NCI-H526 treated with DMSO at 0.1 percent for 48 hours (cell line): ENCODE data around the gene CFAP92.
"Not testable (repeated sequence)": the region's sequence is repeated elsewhere in the genome, so short reads cannot be mapped to it uniquely, and the experiment has no call there.

Experiments
- DNase-seq: peaks from one replicate; lab custom pipeline; 2025; lab: John Stamatoyannopoulos, UW

The CFAP92 gene

DNA sequence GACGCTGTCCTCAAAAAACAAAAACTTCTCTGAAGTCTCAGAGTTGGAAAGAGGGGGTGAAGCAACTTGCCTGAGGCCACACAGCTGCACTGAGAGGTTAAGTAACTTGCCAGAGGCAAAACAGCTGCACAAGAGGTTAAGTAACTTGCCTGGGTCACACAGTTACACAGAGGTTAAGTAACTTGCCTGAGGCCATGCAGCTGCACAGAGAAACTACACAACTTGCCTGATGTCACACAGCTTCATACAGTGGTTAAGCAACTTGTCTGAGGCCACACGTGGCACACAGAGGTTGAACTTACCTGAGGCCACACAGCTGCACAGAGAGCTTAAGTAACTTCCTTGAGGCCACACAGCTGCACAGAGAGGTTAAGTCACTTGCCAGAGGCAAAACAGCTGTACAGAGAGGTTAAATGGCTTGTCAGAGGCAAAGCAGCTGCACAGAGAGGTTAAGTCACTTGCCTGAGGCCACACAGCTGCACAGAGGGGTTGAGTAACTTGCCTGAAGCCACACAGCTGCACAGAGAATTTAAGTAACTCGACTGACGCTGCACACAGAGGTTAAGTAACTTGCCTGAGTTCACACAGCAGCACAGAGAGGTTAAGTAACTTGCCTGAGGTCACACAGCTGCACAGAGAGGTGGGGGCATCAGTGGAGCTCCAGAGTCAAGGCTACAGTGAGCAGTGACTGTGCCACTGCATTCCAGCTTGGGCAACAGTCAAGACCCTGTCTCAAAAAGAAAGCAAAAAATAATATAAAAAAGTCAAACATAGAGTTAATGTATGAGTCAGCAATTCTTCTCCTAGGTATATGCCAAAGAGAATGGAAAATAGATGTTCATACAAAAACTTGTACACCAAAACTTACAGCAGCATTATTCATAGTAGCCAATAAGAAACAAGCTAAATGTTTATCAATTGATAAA lies 126.4 kb downstream of the CFAP92 start:
- DNase-seq = no peak

DNA sequence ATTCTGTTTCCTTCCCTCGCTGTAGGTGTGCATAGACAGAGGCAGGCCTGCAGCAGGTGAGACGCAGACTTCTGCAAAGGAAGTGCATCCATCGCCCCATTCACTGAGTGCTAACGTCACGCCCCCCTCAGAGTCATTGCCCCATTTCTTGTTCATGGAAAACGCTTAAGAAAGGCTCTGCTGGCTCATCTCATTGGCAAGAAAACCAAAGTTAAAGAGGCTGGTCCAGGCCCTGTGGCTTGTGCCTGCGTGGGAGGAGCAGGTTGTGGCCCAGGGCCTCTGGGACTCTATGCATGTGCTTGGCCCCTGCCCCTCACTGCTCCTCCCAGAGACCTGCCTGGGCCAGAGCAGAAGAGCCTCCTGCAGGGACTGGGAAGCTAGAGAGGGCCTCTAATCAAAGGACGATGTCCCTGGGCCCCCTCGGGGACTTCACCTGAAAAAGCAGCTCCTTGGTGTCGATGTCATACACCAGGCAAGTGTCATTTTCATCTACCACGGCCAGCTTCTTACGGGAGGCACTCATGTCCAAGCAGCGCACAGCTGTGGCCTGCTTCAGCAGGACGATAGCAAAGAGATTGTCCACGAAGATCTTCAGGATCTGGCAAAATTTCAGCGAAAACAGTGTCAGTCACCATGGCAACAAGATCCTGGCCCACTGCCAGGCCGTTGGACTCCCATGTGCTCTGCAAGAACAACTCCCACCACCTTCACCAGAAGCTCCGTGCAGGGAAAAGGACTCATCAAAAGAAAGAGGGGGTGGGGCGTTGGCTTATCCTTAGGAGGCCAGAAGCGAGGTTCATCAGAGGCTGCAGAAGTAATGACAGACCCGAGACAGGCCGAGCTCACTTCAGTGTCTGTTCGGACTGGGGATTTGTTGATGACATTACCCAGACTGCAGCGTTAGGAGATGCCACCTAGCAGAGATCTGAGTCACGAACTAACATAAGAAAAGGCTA lies 128.7 kb downstream of the CFAP92 start:
- not testable (repeated sequence) for DNase-seq

DNA sequence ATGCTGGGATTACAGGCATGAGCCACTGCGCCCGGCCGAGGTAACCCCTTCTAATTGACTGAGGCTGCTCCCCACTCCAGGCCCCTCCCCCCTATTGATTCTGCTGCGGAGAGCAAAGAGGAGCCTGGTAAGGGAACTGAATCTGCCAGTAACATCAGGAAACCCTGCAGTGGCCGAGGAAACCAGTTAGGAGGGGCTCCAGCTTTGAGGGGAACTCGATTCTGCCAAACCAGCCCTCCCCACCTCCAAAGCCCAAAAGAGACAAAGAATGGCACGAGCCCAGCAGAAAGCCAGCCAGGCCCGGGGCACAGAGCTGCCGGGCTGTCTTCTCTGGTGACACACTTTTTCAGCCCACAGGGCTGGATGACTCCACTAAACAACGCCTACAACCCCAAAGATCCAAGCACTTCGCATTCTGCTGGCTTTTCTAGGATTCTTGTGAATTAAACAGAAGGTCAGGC lies 129.5 kb downstream of the CFAP92 start:
- no peak for DNase-seq

DNA sequence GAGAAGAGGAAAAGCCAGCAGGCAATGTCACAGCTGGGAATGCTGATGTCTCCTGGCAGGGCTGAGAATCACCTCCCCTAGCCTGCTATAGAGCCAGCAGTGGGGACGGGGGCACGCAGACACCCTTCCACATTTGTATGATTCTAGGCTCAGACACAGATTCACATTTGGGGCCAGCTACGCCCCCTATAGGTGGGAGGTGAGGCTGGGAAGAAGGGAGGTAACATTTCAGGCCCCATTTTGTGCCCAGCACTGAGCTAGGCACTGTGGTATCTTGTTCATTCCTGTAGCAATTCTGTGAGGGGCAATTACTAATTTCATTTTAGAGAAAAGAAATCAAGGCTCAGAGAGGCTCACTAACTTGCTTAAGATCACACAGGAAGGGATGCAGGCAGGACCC lies 130.3 kb downstream of the CFAP92 start:
- DNase-seq = no peak

DNA sequence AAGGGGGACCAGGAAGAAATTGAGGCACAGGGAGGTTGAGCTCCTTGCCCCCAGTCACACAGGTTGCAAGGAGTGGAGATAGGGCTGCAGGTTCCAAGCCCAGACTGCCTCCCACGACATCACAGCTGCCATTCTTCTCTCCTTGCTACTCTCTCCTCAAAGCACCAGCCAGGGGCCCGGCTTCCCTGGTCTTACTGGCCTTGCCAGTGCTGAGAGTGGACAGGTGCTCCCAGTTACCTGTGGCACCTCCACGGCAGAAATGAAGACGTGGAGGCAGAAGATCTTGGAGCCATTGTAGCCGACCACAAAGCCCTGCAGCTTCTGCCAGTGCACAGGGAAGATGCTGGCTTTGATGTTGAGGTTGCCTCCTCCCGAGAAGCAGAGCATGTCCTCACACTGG lies 132.4 kb downstream of the CFAP92 start:
- DNase-seq = no peak
